Effector CD4-positive, alpha-beta T cell (primary cell): ENCODE measurements around the gene PLCB4.

ENCODE experiments used
- DNase-seq: peaks from one replicate; pipeline ENCODE4 v3.0.0-alpha.2; 2020

Gene PLCB4

GRCh38 chr20:9476174-9476573 is 407.3 kb downstream of the PLCB4 start:
- no peak for DNase-seq

- no peak for DNase-seq
Observed at GRCh38 chr20:9476637-9477036, 407.8 kb downstream of the PLCB4 start.

GRCh38 chr20:9478771-9479170 is 409.9 kb downstream of the PLCB4 start:
- DNase-seq: no peak

GRCh38 chr20:9480066-9480465 is 411.2 kb downstream of the PLCB4 start:
- DNase-seq: no peak

- DNase-seq: no peak
Observed at GRCh38 chr20:9482180-9482579, 413.3 kb downstream of the PLCB4 start.

- no peak for DNase-seq
Observed at GRCh38 chr20:9483131-9483530, 414.2 kb downstream of the PLCB4 start.

GRCh38 chr20:9485614-9486340 is 416.9 kb downstream of the PLCB4 start:
- DNase-seq: no peak

GRCh38 chr20:9487231-9487630 is 418.3 kb downstream of the PLCB4 start:
- no peak for DNase-seq

- no peak for DNase-seq
Observed at GRCh38 chr20:9488063-9488462, 419.2 kb downstream of the PLCB4 start.

GRCh38 chr20:9490161-9490560 is 421.3 kb downstream of the PLCB4 start:
- DNase-seq: no peak

- DNase-seq: no peak
Observed at GRCh38 chr20:9490631-9491030, 421.7 kb downstream of the PLCB4 start.

GRCh38 chr20:9491324-9491723 is 422.4 kb downstream of the PLCB4 start:
- no peak for DNase-seq

GRCh38 chr20:9492067-9492466 is 423.2 kb downstream of the PLCB4 start:
- DNase-seq: no peak

- DNase-seq: no peak
Observed at GRCh38 chr20:9493803-9494202, 424.9 kb downstream of the PLCB4 start.

GRCh38 chr20:9495701-9496100 is 426.8 kb downstream of the PLCB4 start:
- DNase-seq: no peak

- DNase-seq: no peak
Observed at GRCh38 chr20:9496155-9496554, 427.3 kb downstream of the PLCB4 start.

GRCh38 chr20:9498322-9498721 is 429.4 kb downstream of the PLCB4 start:
- no peak for DNase-seq

GRCh38 chr20:9499126-9499899 is 430.4 kb downstream of the PLCB4 start:
- DNase-seq: no peak

- no peak for DNase-seq
Observed at GRCh38 chr20:9500121-9500520, 431.2 kb downstream of the PLCB4 start.

GRCh38 chr20:9501473-9501872 is 432.6 kb downstream of the PLCB4 start:
- DNase-seq: no peak

- DNase-seq: no peak
Observed at GRCh38 chr20:9503526-9504245, 434.8 kb downstream of the PLCB4 start.

GRCh38 chr20:9506280-9506821 is 437.5 kb downstream of the PLCB4 start:
- no peak for DNase-seq

- DNase-seq: no peak
Observed at GRCh38 chr20:9506964-9507369, 438.1 kb downstream of the PLCB4 start.
